Mucosa of descending colon (tissue), 3 donors: ENCODE data around the gene JMJD6. TPM values are rescaled to one million over a fixed set of nuclear protein-coding genes. Genes with fewer than 3 reads are reported as not detected.

Experiments used
- ATAC-seq: fragments of 200-7000 bp; cut with Tn5 transposase; one replicate; pipeline ENCODE4 v1.9.1; 2020; ENCODE audit warnings: mild to moderate bottlenecking, moderate library complexity
- DNase-seq, 3 donors: peaks; one replicate each; pipeline ENCODE4 v3.0.0-alpha.2; 2020
- H3K36me3 ChIP-seq: fragments of 200-600 bp; one replicate; pipeline ENCODE4 v1.8.0; 2021; ENCODE audit warnings: low read depth, mild to moderate bottlenecking
- H3K4me1 ChIP-seq: fragments of 200-600 bp; one replicate; pipeline ENCODE4 v1.8.0; 2021; ENCODE audit warnings: low read depth, mild to moderate bottlenecking
- H3K4me3 ChIP-seq: fragments of 200-600 bp; one replicate; pipeline ENCODE4 v1.8.0; 2021; ENCODE audit warnings: mild to moderate bottlenecking
- H3K9me3 ChIP-seq: fragments of 200-600 bp; one replicate; pipeline ENCODE4 v1.8.0; 2021; ENCODE audit warnings: mild to moderate bottlenecking
- intact Hi-C, 2 donors: fragments of 100-400 bp; cut with DNase I in 1 of 2; cut with micrococcal nuclease in 1 of 2; formaldehyde crosslinking; loops; one replicate each; pipeline versions ENCODE4 v1.11.0 to v1.11.1; 2022; cut with DNase I, micrococcal nuclease
- total RNA-seq, 3 donors: library from RNA; stranded (reverse); fragmentation: NEBNext Ultra II Directional in 2 of 3; extraction: Animal tissue kit (Norgen Biotek cat#: 25700) in 2 of 3; gene quantifications; one replicate each; pipeline versions ENCODE4 v1.2.1 to v1.2.4, GENCODE V29; 2021 to 2023
- TF ChIP-seq, protein P1 (sequence below): fragments of 200-600 bp; IDR thresholded peaks from one replicate; pipeline ENCODE4 v1.8.0; 2022; ENCODE audit warnings: antibody characterized with exemption, mild to moderate bottlenecking
- donor health status: DM: no; HTN: no; CAD: no; lungs with moderate emphysema.
- donor health status: DM: no; HTN: no; CAD: no.
- donor health status: DM: no; HTN: yes; CAD: no.

JMJD6 gene
- total RNA-seq, 3 donors from 2014 or later: 27.0 to 56.3 (median 30.3) TPM

DNA sequence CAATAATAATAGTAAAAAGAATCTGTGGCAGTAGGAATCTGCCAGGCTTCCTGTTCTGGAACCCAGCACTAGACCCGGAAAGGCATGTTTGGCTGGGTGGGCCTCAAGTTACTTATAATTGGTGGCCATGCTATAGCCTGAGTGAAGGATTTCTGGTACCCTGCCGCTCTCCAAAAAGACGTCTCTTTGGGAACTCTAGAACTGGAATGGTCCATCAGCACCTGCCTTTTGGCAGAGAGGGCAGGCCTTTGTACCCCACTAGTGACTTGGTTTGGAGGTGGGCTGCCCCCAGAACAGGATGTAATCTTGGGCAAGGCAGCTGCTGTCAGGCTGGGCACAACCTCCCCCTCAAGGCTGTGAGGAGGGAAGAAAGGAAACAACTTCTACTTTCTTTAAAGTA lies 53.5 kb downstream of the JMJD6 start:
- H3K4me1 ChIP-seq: peaks cover 19% of the 10 kb centered on the region
- intact Hi-C loops: no loop called here
- H3K9me3 ChIP-seq: no peaks in the 10 kb centered on the region
- no peak overlapping the region for H3K4me3 ChIP-seq
- ATAC-seq (no peak), DNase-seq (no peak)
- TF ChIP-seq, protein P1, sequence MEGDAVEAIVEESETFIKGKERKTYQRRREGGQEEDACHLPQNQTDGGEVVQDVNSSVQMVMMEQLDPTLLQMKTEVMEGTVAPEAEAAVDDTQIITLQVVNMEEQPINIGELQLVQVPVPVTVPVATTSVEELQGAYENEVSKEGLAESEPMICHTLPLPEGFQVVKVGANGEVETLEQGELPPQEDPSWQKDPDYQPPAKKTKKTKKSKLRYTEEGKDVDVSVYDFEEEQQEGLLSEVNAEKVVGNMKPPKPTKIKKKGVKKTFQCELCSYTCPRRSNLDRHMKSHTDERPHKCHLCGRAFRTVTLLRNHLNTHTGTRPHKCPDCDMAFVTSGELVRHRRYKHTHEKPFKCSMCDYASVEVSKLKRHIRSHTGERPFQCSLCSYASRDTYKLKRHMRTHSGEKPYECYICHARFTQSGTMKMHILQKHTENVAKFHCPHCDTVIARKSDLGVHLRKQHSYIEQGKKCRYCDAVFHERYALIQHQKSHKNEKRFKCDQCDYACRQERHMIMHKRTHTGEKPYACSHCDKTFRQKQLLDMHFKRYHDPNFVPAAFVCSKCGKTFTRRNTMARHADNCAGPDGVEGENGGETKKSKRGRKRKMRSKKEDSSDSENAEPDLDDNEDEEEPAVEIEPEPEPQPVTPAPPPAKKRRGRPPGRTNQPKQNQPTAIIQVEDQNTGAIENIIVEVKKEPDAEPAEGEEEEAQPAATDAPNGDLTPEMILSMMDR: no peak
- no peaks in the 10 kb centered on the region for H3K36me3 ChIP-seq

GRCh38 chr17:76672270-76672851 lies 54.0 kb downstream of the JMJD6 start:
- intact Hi-C loops: no loop called here
- Histone ChIP-seq H3K36me3 (no peaks in the 10 kb centered on the region), H3K9me3 (no peaks in the 10 kb centered on the region), H3K4me1 (peaks cover 19% of the 10 kb centered on the region), H3K4me3 (peak overlapping the region; percentile 27)
- peak in 1 of 3 donors; percentile 73 for DNase-seq
- ATAC-seq: peak; percentile 48
- TF ChIP-seq, protein P1: no peak

DNA sequence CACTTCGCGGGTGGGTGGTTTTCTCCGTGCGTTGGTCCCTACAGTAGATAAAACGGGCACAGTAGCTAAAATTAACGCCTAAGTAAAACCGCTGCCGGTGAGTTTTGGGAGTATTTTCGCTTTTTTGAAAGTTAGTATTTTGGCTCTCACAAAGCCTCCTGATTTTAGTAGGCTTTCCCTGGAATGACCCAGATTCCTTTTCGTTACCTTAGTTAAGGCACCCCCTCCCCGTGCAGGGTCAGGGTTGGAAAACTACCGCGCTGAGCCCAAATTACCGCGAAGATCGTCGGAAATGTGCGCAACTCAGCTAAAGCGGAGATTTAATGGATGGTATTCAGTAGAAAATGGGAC lies 54.5 kb downstream of the JMJD6 start:
- DNase-seq (no peak), ATAC-seq (no peak)
- H3K4me1 ChIP-seq: peaks cover 19% of the 10 kb centered on the region
- TF ChIP-seq, protein P1: no peak
- H3K9me3 ChIP-seq: no peaks in the 10 kb centered on the region
- intact Hi-C loops: no loop called here
- H3K36me3 ChIP-seq: no peaks in the 10 kb centered on the region
- H3K4me3 ChIP-seq: peak overlapping the region; percentile 27

- TF ChIP-seq, protein P1: peak; percentile 22
- intact Hi-C loops: no loop called here
- no peaks in the 10 kb centered on the region for H3K9me3 ChIP-seq
- H3K36me3 ChIP-seq: no peaks in the 10 kb centered on the region
- H3K4me1 ChIP-seq: peaks cover 19% of the 10 kb centered on the region
- H3K4me3 ChIP-seq: peak overlapping the region; percentile 27
- ATAC-seq: peak; percentile 94
- DNase-seq: peak; percentile 100
Measured at GRCh38 chr17:76671123-76671911, 55.1 kb downstream of the JMJD6 start.

DNA sequence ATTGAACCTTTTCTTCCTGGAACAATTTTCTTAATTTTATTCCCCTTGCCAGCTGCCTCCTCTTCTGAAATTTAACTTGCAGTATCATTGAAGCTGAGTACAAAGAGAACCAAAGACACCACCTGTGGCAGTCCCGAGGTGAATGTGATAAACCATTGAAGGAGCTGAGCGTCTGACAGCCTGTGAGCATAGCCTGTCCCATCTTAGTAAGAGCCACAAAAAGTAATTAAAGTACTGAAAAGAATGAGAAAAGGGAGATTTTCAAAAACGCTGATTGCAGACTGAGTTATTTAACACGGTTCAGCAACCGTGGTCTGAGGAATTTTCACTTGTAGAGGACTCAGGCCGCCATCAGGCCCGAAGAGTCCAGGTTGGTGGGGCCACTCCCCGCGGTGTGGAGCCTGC lies 55.7 kb downstream of the JMJD6 start:
- no peak overlapping the region for H3K4me3 ChIP-seq
- DNase-seq (no peak), ATAC-seq (no peak)
- H3K36me3 ChIP-seq: no peaks in the 10 kb centered on the region
- intact Hi-C loops: no loop called here
- peaks cover 19% of the 10 kb centered on the region for H3K4me1 ChIP-seq
- TF ChIP-seq, protein P1: no peak
- H3K9me3 ChIP-seq: no peaks in the 10 kb centered on the region
